AG04450 (cell line): ENCODE data around the gene SNRNP70. TPM values are rescaled to one million over a fixed set of nuclear protein-coding genes. Genes with fewer than 3 reads are reported as not detected.

Experiments used
- CTCF ChIA-PET: fragments of 300-600, 350-600 bp; formaldehyde crosslinking; extraction: SDS; loops from one replicate; lab custom pipeline; 2022; ENCODE audit warnings: antibody characterized with exemption, inconsistent platforms; lab: Charles Lee
- POLR2A ChIA-PET: fragments of 350-600 bp; formaldehyde crosslinking; extraction: SDS; loops from one replicate; lab custom pipeline; 2021; ENCODE audit warnings: antibody characterized with exemption, inconsistent platforms; lab: Yijun Ruan, JAX
- DNase-seq: peaks from one replicate; pipeline ENCODE4 v3.0.0-alpha.2; 2011; ENCODE audit warnings: low read depth, low spot score
- H3K27ac ChIP-seq: one replicate; pipeline ENCODE4 v1.5.1; 2012; ENCODE audit warnings: low read depth, low read length, control low read depth
- H3K27me3 ChIP-seq: one replicate; pipeline ENCODE4 v1.6.0; 2012; ENCODE audit warnings: low read length; ENCODE audit not compliant: control insufficient read depth, insufficient read depth
- H3K4me3 ChIP-seq: 2 replicates; pipeline ENCODE4 v1.5.1; 2011; ENCODE audit warnings: mild to moderate bottlenecking, low read depth, low read length, control low read depth
- H3K9me3 ChIP-seq: 2 replicates; pipeline ENCODE4 v1.5.1; 2012; ENCODE audit warnings: low read length; ENCODE audit not compliant: control insufficient read depth, insufficient read depth
- CTCF ChIP-seq: IDR thresholded peaks from 2 replicates; pipeline ENCODE4 v1.5.1; 2011; ENCODE audit warnings: low read depth, low read length, control low read depth, inconsistent platforms
- polyA plus RNA-seq: library from polyadenylated mRNA; depleted of rRNA; stranded (reverse); fragments of >200 nt; gene quantifications from 2 replicates; pipeline ENCODE4 v1.2.3, GENCODE V29; 2011

The SNRNP70 gene
- polyA plus RNA-seq, 1 experiment: 117 TPM

GRCh38 chr19:49152119-49152550, 66.9 kb downstream of the SNRNP70 start:
- ChIA-PET POLR2A (interaction anchor here (0.6 kb wide), 1 partner anchor 10 kb away, joined by 3 read pairs; no protein-coding TSS in a partner anchor), CTCF (interaction anchor here (0.6 kb wide), 1 partner anchor 158 kb away, joined by 4 read pairs; no protein-coding TSS in a partner anchor)
- no peak for DNase-seq
- peaks cover 9% of the 10 kb centered on the region; the same call in 1 of the 2 replicates for H3K9me3 ChIP-seq
- no peak overlapping the region for H3K27ac ChIP-seq
- no peaks in the 10 kb centered on the region for H3K27me3 ChIP-seq
- no peak overlapping the region for H3K4me3 ChIP-seq
- TF ChIP-seq CTCF: no peak

- no peak for TF ChIP-seq CTCF
- no peaks in the 10 kb centered on the region for H3K27me3 ChIP-seq
- no peak for DNase-seq
- ChIA-PET POLR2A (no interaction called here), CTCF (no interaction called here)
- H3K4me3 ChIP-seq: no peak overlapping the region
- peaks cover 9% of the 10 kb centered on the region; the same call in 1 of the 2 replicates for H3K9me3 ChIP-seq
- H3K27ac ChIP-seq: no peak overlapping the region
These were observed 68.0 kb downstream of the SNRNP70 start for GRCh38 chr19:49153167-49153809.

- peaks cover 9% of the 10 kb centered on the region; the same call in 1 of the 2 replicates for H3K9me3 ChIP-seq
- no peak overlapping the region for H3K4me3 ChIP-seq
- CTCF ChIA-PET: no interaction called here
- no peak overlapping the region for H3K27ac ChIP-seq
- no peak for DNase-seq
- H3K27me3 ChIP-seq: no peaks in the 10 kb centered on the region
- POLR2A ChIA-PET: no interaction called here
- no peak for TF ChIP-seq CTCF
These were observed 69.0 kb downstream of the SNRNP70 start for GRCh38 chr19:49154279-49154678.

GRCh38 chr19:49155005-49155819, 70.0 kb downstream of the SNRNP70 start, which contains the start of gene HRC:
Gene HRC (minus strand): TSS chr19:49155396. CDS start chr19:49155237, 159 bp downstream.
- no peak for DNase-seq
- no peak for TF ChIP-seq CTCF
- ChIA-PET POLR2A (no interaction called here), CTCF (no interaction called here)
- H3K4me3 ChIP-seq: no peak within 1 kb of the TSS
- peaks cover 9% of the 10 kb centered on the region; the same call in 1 of the 2 replicates for H3K9me3 ChIP-seq
- H3K27ac ChIP-seq: no peak within 1 kb of the TSS
- H3K27me3 ChIP-seq: no peaks in the 10 kb centered on the region
